GM21423 (cell line): Measurements from ENCODE around the gene CPLANE2.
"Not testable (repeated sequence)": the region's sequence is repeated elsewhere in the genome, so short reads cannot be mapped to it uniquely, and the experiment has no call there.

ENCODE experiments used
- ATAC-seq: cut with Tn5 transposase; IDR thresholded peaks from one replicate; pipeline ENCODE4 v1.9.1; 2021; ENCODE audit warnings: mild to moderate bottlenecking, moderate library complexity; ENCODE audit not compliant: unreplicated experiment

The CPLANE2 gene

DNA sequence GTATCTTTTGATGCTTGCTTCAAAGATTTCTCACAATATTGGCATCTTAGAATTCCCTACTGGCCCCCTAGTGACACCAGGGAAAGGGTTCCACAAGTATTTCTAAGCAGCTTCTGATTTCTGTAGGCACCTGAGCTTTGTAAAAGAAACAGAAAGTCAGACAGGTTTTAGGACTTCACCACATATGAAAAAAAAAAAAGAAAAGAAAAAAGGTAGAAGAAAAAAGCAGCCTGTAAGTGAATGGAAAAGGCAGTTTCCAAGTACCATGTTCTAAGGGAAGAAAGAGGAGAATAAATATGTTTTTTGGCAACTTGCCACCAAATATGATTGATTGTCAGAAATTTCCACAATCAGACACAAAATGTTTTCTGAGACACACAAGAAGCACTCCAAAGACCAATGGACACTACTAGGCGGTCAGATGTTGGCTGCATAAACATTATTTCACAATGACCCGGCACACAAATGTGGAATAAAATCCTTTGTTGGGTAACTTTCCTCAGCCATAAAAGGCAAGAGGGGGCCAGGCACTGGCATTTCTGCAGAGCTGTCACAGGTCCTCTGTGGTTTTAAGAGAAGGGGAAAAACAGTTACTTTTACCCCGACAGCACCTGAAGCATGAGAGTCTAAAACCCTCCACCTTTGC lies 12.7 kb upstream of the CPLANE2 start:
- no peak for ATAC-seq

GRCh38 chr1:16248603-16249516 lies 11.9 kb upstream of the CPLANE2 start:
- peak; percentile 46 for ATAC-seq

DNA sequence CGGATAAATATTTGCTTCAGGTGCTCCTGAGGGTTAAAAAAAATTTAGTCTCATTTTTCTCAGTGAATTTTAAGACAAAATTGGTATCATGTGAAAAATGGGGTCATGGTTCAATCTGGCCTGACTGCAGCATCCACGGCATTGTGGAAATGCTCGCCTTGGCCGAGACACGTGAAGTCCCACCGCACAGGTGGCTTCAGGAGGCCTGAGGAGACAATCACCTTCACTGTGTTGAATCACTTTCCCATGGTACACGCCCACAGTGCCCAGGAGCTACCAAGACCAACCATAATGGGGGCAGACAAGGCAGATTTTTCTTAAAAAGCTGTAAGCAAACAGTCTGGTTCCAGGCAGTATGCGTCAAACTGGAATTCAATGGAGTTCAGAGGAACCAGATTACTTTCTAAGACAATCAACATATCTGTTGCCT lies 11.0 kb upstream of the CPLANE2 start:
- no peak for ATAC-seq

DNA sequence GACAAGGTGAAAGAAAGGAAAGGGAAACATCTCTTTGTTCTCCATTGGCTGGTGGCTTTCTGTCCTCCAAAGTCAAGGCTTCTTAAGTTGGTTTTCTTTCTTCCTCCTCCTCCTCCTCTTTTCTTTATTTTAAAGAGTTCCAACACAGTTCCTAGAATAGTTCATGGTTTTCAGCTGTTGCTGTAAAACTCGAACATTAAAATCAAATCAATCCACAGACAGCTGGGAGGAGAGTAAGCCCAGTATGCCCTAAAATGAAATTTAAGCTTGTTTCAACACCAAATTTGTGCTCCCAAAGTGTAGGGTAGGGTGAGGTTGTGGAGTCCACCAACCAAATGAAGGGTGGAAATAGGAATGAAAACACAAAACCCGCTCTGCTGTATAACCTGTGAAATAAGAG lies 10.5 kb upstream of the CPLANE2 start:
- no peak for ATAC-seq

- no peak for ATAC-seq
These were observed 10.0 kb upstream of the CPLANE2 start for GRCh38 chr1:16246961-16247360.

- not testable (repeated sequence) for ATAC-seq
These were observed 9.3 kb upstream of the CPLANE2 start for GRCh38 chr1:16246239-16246638.

DNA sequence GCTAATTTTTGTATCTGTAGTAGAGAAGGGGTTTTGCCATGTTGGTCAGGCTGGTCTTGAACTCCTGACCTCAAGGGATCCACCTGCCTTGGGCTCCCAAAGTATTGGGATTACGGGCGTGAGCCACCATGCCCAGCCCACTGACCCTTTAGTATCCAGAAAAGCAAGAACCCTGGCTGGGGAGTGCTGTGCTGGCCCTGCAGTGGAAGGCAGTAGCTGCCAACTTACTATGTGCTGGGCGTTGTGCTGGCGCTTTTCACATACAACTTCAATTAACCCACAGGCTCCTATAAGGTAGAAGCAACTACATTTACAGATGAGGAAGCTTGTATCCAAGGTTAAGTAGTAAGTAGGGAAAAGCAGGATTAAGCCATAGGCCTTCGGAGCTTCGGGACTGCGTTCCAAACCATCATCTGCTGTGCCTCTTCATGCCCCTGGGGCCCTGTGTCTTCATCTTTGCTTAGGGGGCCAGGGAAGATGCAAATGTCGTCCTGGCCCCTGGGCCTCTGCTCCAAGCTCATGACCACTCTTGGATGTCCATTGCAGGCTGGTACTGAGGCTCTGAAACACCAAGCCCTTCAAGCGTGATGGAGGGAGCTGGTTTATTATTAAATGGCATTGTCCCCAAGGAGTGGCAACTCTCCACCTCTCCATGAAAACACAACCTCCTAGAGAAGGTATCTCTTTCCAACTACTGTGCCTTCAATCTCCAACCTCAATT lies 8.7 kb upstream of the CPLANE2 start:
- no peak for ATAC-seq

GRCh38 chr1:16244650-16245285 lies 7.8 kb upstream of the CPLANE2 start:
- ATAC-seq = no peak

DNA sequence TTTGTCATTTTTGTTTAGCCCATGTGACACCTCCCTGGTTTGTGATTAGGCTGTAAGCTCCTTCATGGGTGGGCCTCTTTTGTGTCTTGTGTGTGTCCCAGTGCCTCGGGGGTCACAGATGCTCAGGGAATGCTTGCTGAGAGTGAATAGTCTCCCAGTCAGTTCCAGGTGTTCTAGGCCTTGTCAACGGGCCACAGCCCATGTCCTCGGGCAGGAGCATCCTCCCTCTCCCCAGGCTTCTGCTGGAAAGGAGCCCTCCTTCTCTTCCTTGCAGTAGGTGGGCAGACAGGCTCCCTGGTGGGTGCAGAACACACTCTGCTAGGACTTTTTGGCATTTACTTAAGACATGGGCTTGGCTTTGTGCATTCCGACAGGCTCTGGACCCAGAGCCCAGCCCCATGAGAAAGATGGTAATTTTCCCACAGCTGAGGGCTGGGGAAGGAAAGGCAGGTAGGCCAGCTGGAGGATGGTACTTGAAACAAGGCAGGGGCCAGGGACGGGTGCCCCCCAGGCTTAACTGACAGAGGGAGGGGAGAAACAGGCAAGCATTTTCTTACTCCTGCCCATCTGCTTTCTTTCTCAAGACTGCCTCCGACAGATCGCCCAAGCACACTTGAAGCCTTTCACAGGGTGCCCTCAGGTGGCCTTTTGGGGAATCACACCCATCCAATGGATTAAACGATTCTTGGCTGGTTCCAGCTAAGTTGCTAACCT lies 7.1 kb upstream of the CPLANE2 start:
- peak; percentile 62 for ATAC-seq

- ATAC-seq = no peak
These were observed 6.2 kb upstream of the CPLANE2 start for GRCh38 chr1:16243215-16243610.

DNA sequence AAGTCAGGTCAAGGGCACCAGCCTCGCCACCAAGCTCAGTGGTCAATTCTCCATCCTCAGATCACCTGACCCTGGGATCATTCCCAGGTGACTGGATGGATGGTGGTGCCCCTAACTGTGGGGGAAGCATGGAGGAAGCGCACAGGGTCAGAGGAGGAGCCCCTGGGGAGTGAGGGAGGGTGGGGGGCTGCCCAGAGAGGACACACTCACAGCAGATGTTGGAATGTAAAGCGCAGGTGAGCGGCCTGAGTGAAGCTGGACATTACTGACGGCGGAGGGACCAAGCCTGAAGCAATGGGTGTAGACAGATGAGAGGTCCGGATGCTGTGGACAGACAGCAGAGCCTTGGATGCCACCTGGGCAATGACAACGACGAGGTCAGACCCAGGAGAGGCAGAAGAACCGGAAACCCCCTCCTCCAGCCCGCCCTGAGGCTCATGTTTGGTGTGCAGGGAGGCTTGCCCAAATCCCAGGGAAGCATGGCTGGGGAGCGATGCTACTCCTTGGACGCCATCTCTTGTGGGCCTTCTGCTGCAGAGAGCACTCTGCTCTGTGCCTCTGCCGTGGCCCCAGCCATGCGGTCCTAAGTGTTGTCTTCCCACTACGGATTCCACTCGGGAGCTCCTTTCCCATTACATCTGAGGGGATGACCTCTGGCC lies 5.7 kb upstream of the CPLANE2 start:
- no peak for ATAC-seq

DNA sequence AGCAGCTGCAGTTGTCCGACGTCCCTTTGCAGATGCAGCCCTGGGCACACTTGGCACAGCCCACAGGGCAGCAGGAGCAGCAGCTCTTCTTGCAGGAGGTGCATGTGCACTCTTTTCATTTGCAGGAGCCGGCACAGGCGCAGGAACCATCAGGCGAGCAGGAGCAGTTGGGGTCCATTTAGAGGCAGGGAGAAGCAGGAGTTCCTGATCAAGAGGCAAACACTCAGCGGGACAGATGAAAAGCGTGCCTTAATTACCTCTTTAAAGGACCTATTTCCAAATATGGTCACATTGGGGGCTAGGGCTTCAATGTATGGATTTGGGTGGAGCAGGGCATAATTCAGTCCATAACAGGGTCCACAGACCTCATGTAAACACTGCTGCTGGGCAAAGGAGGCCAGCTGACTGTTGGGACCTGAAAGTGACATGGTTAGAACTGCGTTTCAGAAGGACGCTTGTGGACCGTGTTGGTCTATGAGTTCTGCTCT lies 4.3 kb upstream of the CPLANE2 start:
- ATAC-seq = no peak

DNA sequence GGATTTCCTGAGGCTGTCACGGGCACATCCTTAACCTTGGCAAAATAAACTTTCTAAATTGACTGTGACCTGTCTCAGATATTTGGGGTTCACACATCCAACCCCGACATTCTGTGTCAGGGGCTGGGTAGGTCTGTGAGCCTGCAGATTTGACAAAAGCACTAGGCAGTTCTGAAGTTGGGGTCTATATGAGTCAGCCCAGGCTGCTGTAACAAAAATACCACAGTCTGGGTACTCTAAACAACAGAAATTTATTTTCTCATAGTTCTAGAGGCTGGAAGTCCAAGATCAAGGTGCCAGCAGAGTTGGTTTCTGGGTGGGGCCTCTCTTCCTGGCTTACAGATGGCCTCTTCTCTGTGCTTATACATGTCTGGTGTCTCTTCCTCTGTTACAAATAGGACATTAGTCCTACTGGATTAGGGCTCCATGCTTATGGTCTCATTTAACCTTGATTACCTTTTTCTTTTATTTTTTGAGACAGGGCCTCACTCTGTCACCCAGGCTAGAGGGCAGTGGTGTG lies 3.0 kb upstream of the CPLANE2 start:
- no peak for ATAC-seq

DNA sequence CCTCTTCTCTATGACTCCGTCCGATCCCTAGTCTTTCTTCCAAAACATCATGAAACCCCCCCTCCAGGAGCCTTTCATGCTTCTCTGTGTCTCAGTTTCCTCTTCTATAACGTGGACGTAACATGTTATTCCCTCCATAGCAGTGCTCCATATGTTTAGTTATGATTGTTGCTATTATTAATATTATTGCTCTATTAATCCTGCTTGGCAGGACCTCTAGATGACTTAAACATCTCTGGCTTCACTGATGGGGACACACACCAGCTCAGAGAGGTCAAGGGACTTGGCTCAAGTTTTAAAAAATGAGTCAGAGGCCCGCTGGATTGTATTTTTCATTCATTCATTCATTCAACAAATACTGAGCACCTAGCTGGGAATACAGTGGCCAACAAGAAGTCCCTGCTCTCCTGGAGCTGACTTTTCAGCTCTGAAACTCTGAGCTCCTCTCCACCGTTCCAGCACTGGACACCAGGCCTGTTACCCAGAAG lies 404 bp upstream of the CPLANE2 start:
- no peak for ATAC-seq

DNA sequence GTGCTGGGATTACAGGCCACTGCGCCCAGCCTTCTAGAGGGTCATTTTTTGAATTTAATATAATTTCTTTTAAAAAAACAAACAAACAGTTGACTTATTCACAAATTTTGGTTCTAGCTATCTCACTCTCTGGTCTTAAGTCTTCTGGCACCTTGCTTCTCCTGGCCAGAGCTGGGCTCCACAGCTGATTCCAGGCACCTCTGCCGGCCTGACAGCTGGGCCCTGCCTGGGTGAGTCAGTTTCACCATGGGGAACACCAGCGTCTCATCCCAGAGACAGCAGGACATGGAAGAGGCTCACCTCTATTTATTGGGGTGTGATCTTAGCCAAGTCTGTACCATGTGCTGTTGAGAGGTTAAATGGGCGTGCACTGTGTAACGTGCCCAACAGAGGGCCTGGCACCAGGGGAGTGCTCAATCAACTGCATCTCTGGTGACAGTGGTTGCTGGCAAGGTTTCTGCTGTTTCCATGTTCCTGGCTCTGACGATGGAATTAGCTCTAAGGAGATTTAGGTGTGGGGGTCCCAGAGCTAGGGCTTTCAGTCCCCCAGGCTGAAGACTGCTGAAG lies 956 bp downstream of the CPLANE2 start:
- peak; percentile 40 for ATAC-seq

DNA sequence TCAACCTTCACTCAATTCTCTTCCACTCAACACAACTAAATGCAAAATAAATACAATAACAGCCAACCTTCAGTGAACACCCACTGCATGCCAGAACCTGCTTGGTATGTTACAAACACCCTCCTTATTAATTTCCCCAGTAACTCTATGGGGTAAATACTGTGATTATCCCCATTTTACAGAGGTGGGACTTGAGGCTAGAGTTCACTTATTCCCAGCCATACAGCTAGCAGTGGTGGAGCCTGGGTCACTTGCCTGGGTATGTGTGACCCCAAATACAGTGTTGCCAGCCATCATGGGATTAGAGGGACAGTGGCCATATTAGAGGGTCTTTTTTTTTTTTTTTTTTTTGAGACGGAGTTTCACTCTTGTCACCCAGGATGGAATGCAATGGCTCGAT lies 1.6 kb downstream of the CPLANE2 start:
- ATAC-seq = no peak

DNA sequence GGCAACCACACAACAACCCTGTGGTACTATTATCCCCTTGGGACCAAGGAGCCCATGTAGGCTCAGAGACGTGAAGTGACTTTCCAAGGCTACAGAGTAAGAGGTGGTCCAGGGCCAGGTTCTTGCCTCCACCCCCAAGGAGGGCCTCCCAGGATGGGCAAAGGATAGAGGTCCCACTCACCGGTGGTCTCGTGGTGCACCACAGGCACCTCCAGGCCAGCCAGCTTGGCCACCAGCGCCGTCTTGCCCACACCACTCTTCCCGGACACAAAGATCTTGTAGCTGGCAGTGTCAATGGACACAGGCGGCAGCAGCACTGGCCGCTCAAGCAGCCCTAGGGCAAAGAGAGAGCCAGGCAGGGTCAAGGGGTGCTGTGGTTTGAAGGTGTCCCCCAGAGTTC lies 3.6 kb downstream of the CPLANE2 start:
- ATAC-seq = no peak

- ATAC-seq = no peak
These were observed 4.7 kb downstream of the CPLANE2 start for GRCh38 chr1:16232316-16232710.
